ENCODE data around the gene MINPP1. TPM values are rescaled to one million over a fixed set of nuclear protein-coding genes. Genes with fewer than 3 reads are reported as not detected.
A peak's percentile ranks its signal among the peaks of the same experiment; 100 is the strongest.

MINPP1 gene
- total RNA-seq, 1 experiment from 2014 or later = 14.3 TPM

DNA sequence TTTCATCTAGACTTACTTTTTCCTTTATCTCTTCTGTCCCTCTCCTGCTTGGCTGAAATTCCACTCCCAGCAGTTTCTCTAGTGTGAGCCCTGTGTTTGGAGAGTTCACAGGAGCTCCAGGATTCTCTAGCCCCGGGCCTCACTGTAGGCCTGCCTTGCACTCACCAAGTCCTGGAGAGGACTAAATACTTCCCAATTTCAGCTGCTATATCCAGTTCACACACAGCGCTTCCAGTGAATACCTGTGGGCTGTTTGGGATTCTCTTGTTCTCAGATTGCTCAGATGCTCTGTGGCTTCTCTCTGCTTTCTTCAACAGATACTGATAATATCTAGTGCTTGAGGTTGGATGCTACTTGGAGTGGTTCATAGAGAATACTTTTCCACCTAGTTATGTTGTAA lies 46.0 kb downstream of the MINPP1 start:
- ATAC-seq (no peak), DNase-seq (no peak)
- ChIA-PET CTCF (no interaction called here), POLR2A (ENCODE audit: unreplicated experiment) (no interaction called here)
- Histone ChIP-seq H2AFZ (ENCODE audit: low read length) (no peak overlapping the region), H4K20me1 (ENCODE audit: low read length) (no peaks in the 10 kb centered on the region), H3K36me3 (ENCODE audit: low read depth, low read length) (peaks cover 5% of the 10 kb centered on the region; the same call in 1 of the 2 replicates), H3K27ac (ENCODE audit: low read length) (no peak overlapping the region), H3K4me1 (ENCODE audit: insufficient read depth, low read length) (peaks cover 46% of the 10 kb centered on the region), H3K9me2 (replicated peaks; ENCODE audit: low read length) (no peaks in the 10 kb centered on the region), H3K79me2 (ENCODE audit: low read length) (peaks cover 10% of the 10 kb centered on the region; the same call in 1 of the 2 replicates), H3K4me3 (ENCODE audit: low read length) (no peak overlapping the region), H3F3A (ENCODE audit: low read length, unreplicated experiment) (peaks cover 10% of the 10 kb centered on the region), H3K27me3 (ENCODE audit: low read length) (no peaks in the 10 kb centered on the region), H3K4me2 (ENCODE audit: low read length) (no peak overlapping the region), H3K9ac (ENCODE audit: low read length) (no peak overlapping the region), H3K9me3 (ENCODE audit: low read length) (no peaks in the 10 kb centered on the region)
- TF ChIP-seq EZH2phosphoT487 (IDR thresholded peaks at IDR 0.05; ENCODE audit: borderline replicate concordance, low read length) = no peak
- TF ChIP-seq EZH2 (IDR thresholded peaks at IDR 0.05; ENCODE audit: low read length, unreplicated experiment) = no peak
- TF ChIP-seq, protein P1, sequence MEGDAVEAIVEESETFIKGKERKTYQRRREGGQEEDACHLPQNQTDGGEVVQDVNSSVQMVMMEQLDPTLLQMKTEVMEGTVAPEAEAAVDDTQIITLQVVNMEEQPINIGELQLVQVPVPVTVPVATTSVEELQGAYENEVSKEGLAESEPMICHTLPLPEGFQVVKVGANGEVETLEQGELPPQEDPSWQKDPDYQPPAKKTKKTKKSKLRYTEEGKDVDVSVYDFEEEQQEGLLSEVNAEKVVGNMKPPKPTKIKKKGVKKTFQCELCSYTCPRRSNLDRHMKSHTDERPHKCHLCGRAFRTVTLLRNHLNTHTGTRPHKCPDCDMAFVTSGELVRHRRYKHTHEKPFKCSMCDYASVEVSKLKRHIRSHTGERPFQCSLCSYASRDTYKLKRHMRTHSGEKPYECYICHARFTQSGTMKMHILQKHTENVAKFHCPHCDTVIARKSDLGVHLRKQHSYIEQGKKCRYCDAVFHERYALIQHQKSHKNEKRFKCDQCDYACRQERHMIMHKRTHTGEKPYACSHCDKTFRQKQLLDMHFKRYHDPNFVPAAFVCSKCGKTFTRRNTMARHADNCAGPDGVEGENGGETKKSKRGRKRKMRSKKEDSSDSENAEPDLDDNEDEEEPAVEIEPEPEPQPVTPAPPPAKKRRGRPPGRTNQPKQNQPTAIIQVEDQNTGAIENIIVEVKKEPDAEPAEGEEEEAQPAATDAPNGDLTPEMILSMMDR (conservative IDR thresholded peaks at IDR 0.05; ENCODE audit: low read depth, low read length) = no peak
- intact Hi-C loops (cut with micrococcal nuclease) = no loop called here
- BruUV-seq (replicated peaks) = no TSS peak

GRCh38 chr10:87551326-87551725 lies 46.6 kb downstream of the MINPP1 start:
- no peaks in the 10 kb centered on the region for H3K27me3 ChIP-seq (ENCODE audit: low read length)
- H3K4me3 ChIP-seq (ENCODE audit: low read length) = no peak overlapping the region
- H2AFZ ChIP-seq (ENCODE audit: low read length) = no peak overlapping the region
- CTCF ChIA-PET = no interaction called here
- no peaks in the 10 kb centered on the region for H3K9me3 ChIP-seq (ENCODE audit: low read length)
- H3K36me3 ChIP-seq (ENCODE audit: low read depth, low read length) = peaks cover 5% of the 10 kb centered on the region; the same call in 1 of the 2 replicates
- H3K79me2 ChIP-seq (ENCODE audit: low read length) = peaks cover 10% of the 10 kb centered on the region; the same call in 1 of the 2 replicates
- no peaks in the 10 kb centered on the region for H3K9me2 ChIP-seq (replicated peaks; ENCODE audit: low read length)
- peaks cover 40% of the 10 kb centered on the region for H3K4me1 ChIP-seq (ENCODE audit: insufficient read depth, low read length)
- ATAC-seq = no peak
- H4K20me1 ChIP-seq (ENCODE audit: low read length) = no peaks in the 10 kb centered on the region
- no peak for DNase-seq
- peaks cover 10% of the 10 kb centered on the region for H3F3A ChIP-seq (ENCODE audit: low read length, unreplicated experiment)
- TF ChIP-seq EZH2 (IDR thresholded peaks at IDR 0.05; ENCODE audit: low read length, unreplicated experiment) (no peak), EZH2phosphoT487 (IDR thresholded peaks at IDR 0.05; ENCODE audit: borderline replicate concordance, low read length) (no peak)
- TF ChIP-seq, protein P1 (conservative IDR thresholded peaks at IDR 0.05; ENCODE audit: low read depth, low read length) = no peak
- H3K9ac ChIP-seq (ENCODE audit: low read length) = no peak overlapping the region
- POLR2A ChIA-PET (ENCODE audit: unreplicated experiment) = no interaction called here
- no peak overlapping the region for H3K4me2 ChIP-seq (ENCODE audit: low read length)
- no peak overlapping the region for H3K27ac ChIP-seq (ENCODE audit: low read length)
- no TSS peak for BruUV-seq (replicated peaks)
- intact Hi-C loops (cut with micrococcal nuclease) = no loop called here

DNA sequence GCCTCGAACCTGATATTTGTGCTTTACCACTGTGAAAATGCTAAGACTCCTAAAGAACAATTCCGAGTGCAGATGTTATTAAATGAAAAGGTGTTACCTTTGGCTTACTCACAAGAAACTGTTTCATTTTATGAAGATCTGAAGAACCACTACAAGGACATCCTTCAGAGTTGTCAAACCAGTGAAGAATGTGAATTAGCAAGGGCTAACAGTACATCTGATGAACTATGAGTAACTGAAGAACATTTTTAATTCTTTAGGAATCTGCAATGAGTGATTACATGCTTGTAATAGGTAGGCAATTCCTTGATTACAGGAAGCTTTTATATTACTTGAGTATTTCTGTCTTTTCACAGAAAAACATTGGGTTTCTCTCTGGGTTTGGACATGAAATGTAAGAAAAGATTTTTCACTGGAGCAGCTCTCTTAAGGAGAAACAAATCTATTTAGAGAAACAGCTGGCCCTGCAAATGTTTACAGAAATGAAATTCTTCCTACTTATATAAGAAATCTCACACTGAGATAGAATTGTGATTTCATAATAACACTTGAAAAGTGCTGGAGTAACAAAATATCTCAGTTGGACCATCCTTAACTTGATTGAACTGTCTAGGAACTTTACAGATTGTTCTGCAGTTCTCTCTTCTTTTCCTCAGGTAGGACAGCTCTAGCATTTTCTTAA lies 47.7 kb downstream of the MINPP1 start:
- BruUV-seq (replicated peaks) = TSS peak; percentile 15
- Histone ChIP-seq H3F3A (ENCODE audit: low read length, unreplicated experiment) (peaks cover 3% of the 10 kb centered on the region), H3K9ac (ENCODE audit: low read length) (no peak overlapping the region), H3K27me3 (ENCODE audit: low read length) (no peaks in the 10 kb centered on the region), H3K36me3 (ENCODE audit: low read depth, low read length) (peaks cover 5% of the 10 kb centered on the region; the same call in 1 of the 2 replicates), H3K9me2 (replicated peaks; ENCODE audit: low read length) (no peaks in the 10 kb centered on the region), H3K27ac (ENCODE audit: low read length) (no peak overlapping the region), H3K9me3 (ENCODE audit: low read length) (no peaks in the 10 kb centered on the region), H2AFZ (ENCODE audit: low read length) (no peak overlapping the region), H3K4me3 (ENCODE audit: low read length) (no peak overlapping the region), H4K20me1 (ENCODE audit: low read length) (no peaks in the 10 kb centered on the region), H3K4me1 (ENCODE audit: insufficient read depth, low read length) (peaks cover 31% of the 10 kb centered on the region), H3K79me2 (ENCODE audit: low read length) (peaks cover 10% of the 10 kb centered on the region; the same call in 1 of the 2 replicates), H3K4me2 (ENCODE audit: low read length) (no peak overlapping the region)
- intact Hi-C loops (cut with micrococcal nuclease) = no loop called here
- TF ChIP-seq EZH2 (IDR thresholded peaks at IDR 0.05; ENCODE audit: low read length, unreplicated experiment) (no peak), EZH2phosphoT487 (IDR thresholded peaks at IDR 0.05; ENCODE audit: borderline replicate concordance, low read length) (no peak)
- TF ChIP-seq, protein P1 (conservative IDR thresholded peaks at IDR 0.05; ENCODE audit: low read depth, low read length) = no peak
- ChIA-PET POLR2A (ENCODE audit: unreplicated experiment) (no interaction called here), CTCF (no interaction called here)
- no peak for ATAC-seq
- no peak for DNase-seq

All from PC-3 (cell line).